ENCODE data around the gene PRG2.
A peak's percentile ranks its signal among the peaks of the same experiment; 100 is the strongest.

The PRG2 gene

GRCh38 chr11:57390535-57390934, at the start of gene PRG2:
TSS of gene PRG2 (minus strand) at chr11:57390650. CDS start at chr11:57389944, 706 bp downstream.
- DNase-seq = no peak

- DNase-seq = no peak
These were observed 49.3 kb upstream of the PRG2 start for GRCh38 chr11:57439786-57440185.

- DNase-seq = no peak
These were observed 48.2 kb upstream of the PRG2 start for GRCh38 chr11:57438345-57439285.

GRCh38 chr11:57436031-57436430, 45.6 kb upstream of the PRG2 start:
- no peak for DNase-seq

GRCh38 chr11:57434640-57435546, 44.4 kb upstream of the PRG2 start:
- no peak for DNase-seq

- DNase-seq = no peak
These were observed 42.3 kb upstream of the PRG2 start for GRCh38 chr11:57432714-57433163.

- no peak for DNase-seq
These were observed 41.7 kb upstream of the PRG2 start for GRCh38 chr11:57432149-57432561.

GRCh38 chr11:57430952-57431351, 40.5 kb upstream of the PRG2 start:
- DNase-seq = no peak

GRCh38 chr11:57429946-57430345, 39.5 kb upstream of the PRG2 start:
- DNase-seq = no peak

GRCh38 chr11:57428643-57429042, 38.2 kb upstream of the PRG2 start:
- DNase-seq = no peak

- DNase-seq = peak; percentile 93
These were observed 37.3 kb upstream of the PRG2 start for GRCh38 chr11:57427727-57428082.

GRCh38 chr11:57426929-57427726, 36.7 kb upstream of the PRG2 start, which contains the start of gene SLC43A3:
TSS of gene SLC43A3 (minus strand) at chr11:57427121. CDS start at chr11:57426172, 949 bp downstream.
- DNase-seq = peak; percentile 92

GRCh38 chr11:57426439-57426928, 36.0 kb upstream of the PRG2 start:
- no peak for DNase-seq

GRCh38 chr11:57425565-57426438, 35.4 kb upstream of the PRG2 start:
- peak; percentile 83 for DNase-seq

- DNase-seq = peak; percentile 65
These were observed 34.5 kb upstream of the PRG2 start for GRCh38 chr11:57424792-57425564.

GRCh38 chr11:57424137-57424791, 33.8 kb upstream of the PRG2 start:
- DNase-seq = no peak

GRCh38 chr11:57422669-57423068, 32.2 kb upstream of the PRG2 start:
- no peak for DNase-seq

- DNase-seq = no peak
These were observed 31.4 kb upstream of the PRG2 start for GRCh38 chr11:57421805-57422204.

GRCh38 chr11:57421066-57421465, 30.6 kb upstream of the PRG2 start:
- no peak for DNase-seq

- no peak for DNase-seq
These were observed 28.7 kb upstream of the PRG2 start for GRCh38 chr11:57419146-57419545.

Data from right hindlimb (tissue), 1 donor.